Mucosa of gallbladder (tissue), 1 donor: Measurements from ENCODE around the gene ADGRA3. TPM values are rescaled to one million over a fixed set of nuclear protein-coding genes. Genes with fewer than 3 reads are reported as not detected.
A peak's percentile ranks its signal among the peaks of the same experiment; 100 is the strongest.
"Not testable (repeated sequence)": the region's sequence is repeated elsewhere in the genome, so short reads cannot be mapped to it uniquely, and the experiment has no call there.

Experiments used
- DNase-seq: peaks from one replicate; pipeline ENCODE4 v3.0.0-alpha.2; 2020; ENCODE audit warnings: low spot score
- total RNA-seq: library from RNA; stranded (reverse); gene quantifications from one replicate; pipeline ENCODE4 v1.2.1, GENCODE V29; 2021
- donor health status: DM: no; HTN: no; CAD: no.

Gene ADGRA3
- total RNA-seq, 1 donor from 2014 or later = 26.2 TPM

- DNase-seq = no peak
Observed at GRCh38 chr4:22439947-22440346, 75.9 kb downstream of the ADGRA3 start.

DNA sequence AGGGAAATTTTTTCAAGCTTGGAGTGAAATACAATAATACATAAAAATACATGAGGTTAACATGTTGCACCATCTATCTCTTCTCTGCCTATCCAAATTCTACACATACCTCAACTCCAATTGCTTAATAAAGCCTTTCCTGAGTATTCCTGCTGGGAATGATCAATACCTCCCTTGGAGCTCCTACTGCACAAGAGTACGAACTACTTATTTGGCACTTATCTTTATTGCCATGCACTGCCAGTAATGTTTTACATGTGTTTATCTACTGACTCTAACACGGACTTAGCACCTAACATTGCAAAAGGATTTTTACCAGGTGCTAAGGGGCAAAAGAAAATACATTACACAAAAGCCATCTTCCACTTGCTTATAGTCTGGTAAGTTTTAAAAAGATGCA is 80.2 kb downstream of the ADGRA3 start:
- DNase-seq = no peak

GRCh38 chr4:22434895-22435294 is 81.0 kb downstream of the ADGRA3 start:
- peak; percentile 24 for DNase-seq

- DNase-seq = no peak
Observed at GRCh38 chr4:22430626-22431025, 85.2 kb downstream of the ADGRA3 start.

GRCh38 chr4:22428441-22428840 is 87.4 kb downstream of the ADGRA3 start:
- no peak for DNase-seq

GRCh38 chr4:22427675-22428074 is 88.2 kb downstream of the ADGRA3 start:
- no peak for DNase-seq

DNA sequence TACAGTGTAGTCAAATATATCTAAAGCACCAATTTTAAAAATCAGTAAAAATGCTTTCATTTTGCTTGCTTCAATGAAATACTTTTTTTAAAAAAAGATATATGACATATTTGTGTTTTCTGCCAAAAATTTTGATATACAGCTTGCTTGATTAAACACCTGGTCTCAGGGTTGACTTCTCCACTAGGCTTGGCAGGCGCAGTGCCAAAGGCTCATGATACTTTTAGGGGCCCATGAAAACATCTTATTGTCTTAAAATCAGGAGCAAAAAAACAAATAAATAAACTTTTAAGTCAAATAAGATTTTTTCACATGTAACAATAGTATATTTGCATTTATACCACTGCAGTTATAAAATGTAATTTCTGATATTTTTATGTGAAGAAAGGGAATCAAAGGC is 95.6 kb downstream of the ADGRA3 start:
- no peak for DNase-seq

- DNase-seq = no peak
Observed at GRCh38 chr4:22417408-22417807, 98.5 kb downstream of the ADGRA3 start.

DNA sequence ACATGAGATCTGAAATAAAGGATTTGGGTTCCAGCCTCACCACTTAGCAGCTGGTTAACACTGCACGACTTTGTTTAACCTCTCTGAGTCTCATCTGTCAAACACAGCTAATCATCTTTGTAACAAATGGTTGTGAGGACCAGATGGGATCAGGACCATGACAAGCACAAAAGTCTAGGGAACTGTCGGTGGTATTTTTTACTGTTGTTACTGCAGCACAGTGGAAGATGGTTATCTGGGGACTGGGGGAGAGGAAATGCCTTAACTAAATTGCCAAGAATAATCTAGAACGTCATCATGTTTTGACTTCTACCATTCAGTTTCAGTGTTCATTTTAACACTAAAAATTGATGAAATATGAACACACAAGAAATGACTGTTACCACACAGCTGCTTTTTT is 99.5 kb downstream of the ADGRA3 start:
- DNase-seq = no peak

DNA sequence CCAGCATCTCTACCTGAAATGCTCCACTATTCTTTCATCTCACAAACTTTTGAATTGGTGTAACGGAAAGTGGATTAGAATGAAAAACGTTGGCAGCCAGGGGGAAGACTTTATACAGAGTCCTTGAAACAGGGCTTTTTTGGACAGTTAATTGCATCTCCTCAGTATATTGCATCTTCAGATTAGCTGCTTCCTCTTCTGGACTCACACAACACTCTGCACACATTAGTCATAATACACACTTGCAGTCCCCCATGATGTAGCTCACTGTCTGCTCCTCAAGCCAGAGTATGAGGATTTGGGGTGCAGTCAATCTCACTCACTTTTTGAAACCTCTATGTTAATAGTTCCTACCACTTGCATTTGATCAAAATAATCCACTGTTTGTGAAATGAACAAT is 101.0 kb downstream of the ADGRA3 start:
- no peak for DNase-seq

- no peak for DNase-seq
Observed at GRCh38 chr4:22413471-22413870, 102.4 kb downstream of the ADGRA3 start.

GRCh38 chr4:22412013-22412412 is 103.9 kb downstream of the ADGRA3 start:
- no peak for DNase-seq

GRCh38 chr4:22410645-22411247 is 105.1 kb downstream of the ADGRA3 start:
- no peak for DNase-seq

GRCh38 chr4:22408474-22408873 is 107.4 kb downstream of the ADGRA3 start:
- DNase-seq = no peak

GRCh38 chr4:22407361-22407760 is 108.5 kb downstream of the ADGRA3 start:
- DNase-seq = no peak

DNA sequence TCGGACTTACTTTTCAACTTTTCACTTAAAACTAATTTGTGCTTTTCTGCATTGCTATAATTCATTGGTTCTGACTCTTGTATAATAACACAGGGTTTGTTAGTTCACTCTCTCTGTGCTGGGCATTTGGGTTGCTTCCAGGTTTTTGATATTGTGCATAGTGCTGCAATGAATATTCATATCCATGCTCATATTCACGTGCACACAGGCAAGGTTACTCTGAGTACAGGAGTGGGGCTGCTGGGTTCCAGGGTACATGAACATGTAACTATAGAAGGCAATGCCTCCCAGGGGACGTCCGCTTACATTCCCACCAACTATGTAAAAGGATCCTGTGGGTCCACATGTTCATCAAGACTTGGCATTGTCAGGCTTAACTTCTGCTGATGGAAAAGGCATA is 117.2 kb downstream of the ADGRA3 start:
- DNase-seq = no peak

- DNase-seq = no peak
Observed at GRCh38 chr4:22391551-22391950, 124.3 kb downstream of the ADGRA3 start.

- DNase-seq = peak; percentile 43
Observed at GRCh38 chr4:22389240-22389870, 126.5 kb downstream of the ADGRA3 start.

DNA sequence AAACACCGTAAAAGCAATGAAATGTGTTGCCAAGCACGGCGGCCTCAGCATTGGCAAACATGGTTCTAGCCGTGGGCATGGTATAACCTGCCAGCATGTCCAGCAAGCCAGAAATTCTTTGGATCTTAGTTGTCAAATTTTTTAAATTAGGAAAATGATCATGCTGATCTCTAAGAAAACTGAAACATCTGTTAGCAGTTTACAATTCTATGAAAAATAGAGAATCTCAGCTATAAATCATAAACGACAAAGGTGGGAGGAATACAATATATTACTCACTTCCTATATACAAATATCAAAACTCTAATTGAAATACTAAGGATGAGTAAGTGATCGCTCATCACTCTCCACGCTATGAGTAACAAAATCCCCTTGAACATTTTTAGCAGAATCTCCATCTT is 130.3 kb downstream of the ADGRA3 start:
- no peak for DNase-seq

DNA sequence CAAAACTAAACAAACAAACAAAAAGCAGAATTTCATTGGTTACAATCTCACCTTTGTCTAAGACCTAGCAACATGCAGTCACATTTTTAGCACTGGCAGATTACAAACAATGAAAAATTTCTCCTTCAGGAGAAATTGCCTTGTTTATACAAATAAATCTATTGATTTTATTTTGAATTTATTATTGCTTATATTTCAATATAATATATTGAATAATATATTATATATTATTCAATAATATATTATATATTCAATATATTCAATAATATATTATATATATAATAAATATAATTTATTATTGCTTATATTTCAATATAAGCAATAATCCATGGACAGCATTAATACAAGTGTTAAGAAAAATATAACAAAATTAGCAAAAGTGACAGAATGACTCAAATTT is 131.7 kb downstream of the ADGRA3 start:
- no peak for DNase-seq

GRCh38 chr4:22382216-22382615 is 133.7 kb downstream of the ADGRA3 start:
- not testable (repeated sequence) for DNase-seq

GRCh38 chr4:22372986-22373385 is 142.9 kb downstream of the ADGRA3 start:
- no peak for DNase-seq

GRCh38 chr4:22369901-22370562 is 145.8 kb downstream of the ADGRA3 start:
- DNase-seq = no peak
